ENCODE measurements around the gene FADS2.

DNA sequence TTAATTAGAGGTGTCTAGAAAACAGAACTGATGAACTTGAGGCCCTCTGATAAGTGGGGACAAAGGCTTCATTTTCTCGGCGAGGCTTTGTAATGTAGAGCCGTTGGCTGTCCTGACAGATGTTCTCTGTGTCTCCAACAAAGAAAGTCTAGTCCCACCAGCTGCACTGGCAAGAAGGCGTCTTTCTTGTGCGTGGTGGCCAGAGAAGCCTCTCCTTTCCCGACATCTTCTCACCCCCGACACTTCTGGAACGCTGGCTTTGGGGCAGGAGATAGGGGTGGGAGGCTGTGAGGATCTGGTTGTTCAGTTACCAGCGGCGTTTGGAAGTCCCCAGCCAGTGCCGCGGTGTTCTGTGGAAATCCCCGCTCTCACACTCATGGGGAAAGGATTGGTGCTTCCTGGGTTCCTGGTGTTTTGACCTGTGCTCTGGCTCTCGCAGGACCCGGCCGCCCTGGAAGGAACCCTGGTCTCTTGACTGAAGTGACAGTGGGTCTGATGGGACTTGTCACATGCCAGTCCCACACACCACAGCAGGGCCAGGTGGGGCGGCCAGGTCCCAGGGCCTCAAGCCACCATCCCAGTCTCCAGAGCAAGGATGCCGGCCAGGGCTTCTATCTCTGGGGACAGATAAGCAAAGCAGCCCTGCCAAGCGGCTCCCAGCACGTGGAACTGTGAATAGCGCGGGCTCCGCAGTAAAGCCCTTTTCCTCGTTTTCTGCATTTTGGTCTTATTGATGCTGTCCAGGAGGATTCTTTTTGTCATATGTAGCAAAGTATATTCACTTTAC is 23.2 kb downstream of the FADS2 start:
- no peak for TF ChIP-seq GATA2 (IDR thresholded peaks at IDR 0.05; ENCODE audit: low read depth, low read length)
- no peak for TF ChIP-seq GATA3 (IDR thresholded peaks at IDR 0.05; ENCODE audit: low read depth, low read length)
